Endothelial cell of umbilical vein (primary cell): ENCODE data around the gene AP2A2. TPM values are rescaled to one million over a fixed set of nuclear protein-coding genes. Genes with fewer than 3 reads are reported as not detected.

ENCODE experiments used
- BruUV-seq: library from RNA; stranded (reverse); fragments of 400-500 nt; replicated peaks from 2 replicates; lab custom pipeline; 2021; lab: Mats Ljungman, UMichigan
- CTCF ChIA-PET: fragments of 300-600, 350-600 bp; sonication (Branson Sonifier 250); formaldehyde crosslinking; loops from one replicate; lab custom pipeline; 2021; ENCODE audit warnings: antibody characterized with exemption, inconsistent platforms; lab: Charles Lee
- POLR2A ChIA-PET: fragments of 300-600, 350-600 bp; sonication (Branson Sonifier 250); formaldehyde crosslinking; loops from one replicate; lab custom pipeline; 2021; ENCODE audit warnings: antibody characterized with exemption, inconsistent platforms; lab: Charles Lee
- DNase-seq: peaks from one replicate; pipeline ENCODE4 v3.0.0-alpha.2; 2011; ENCODE audit warnings: low read depth, low spot score
- FAIRE-seq: peaks from 2 replicates; lab custom pipeline; 2011; peaks lifted over from hg19 to GRCh38; lab: Jason Lieb, UNC
- H2AFZ ChIP-seq: 2 replicates; pipeline ENCODE4 v1.6.0; 2012; ENCODE audit warnings: low read depth, low read length, control low read depth, inconsistent platforms
- H3K27ac ChIP-seq: 2 replicates; pipeline ENCODE4 v1.5.1; 2011; ENCODE audit warnings: low read depth, mild to moderate bottlenecking, control low read depth, low read length, moderate library complexity; ENCODE audit not compliant: insufficient read depth
- H3K27me3 ChIP-seq, 2 experiments: 2 replicates each; pipeline versions ENCODE4 v1.6.0 to v1.6.1; 2011; ENCODE audit warnings: low read length in 2 of 2, mixed read lengths in 1 of 2; ENCODE audit not compliant: control insufficient read depth in 2 of 2, insufficient read depth in 2 of 2
- H3K36me3 ChIP-seq, 2 experiments: 2 replicates in 1 of 2; 3 replicates in 1 of 2; pipeline ENCODE4 v1.5.1; 2011; ENCODE audit warnings: low read length in 2 of 2, mild to moderate bottlenecking in 1 of 2, moderate library complexity in 1 of 2; ENCODE audit not compliant: control insufficient read depth in 2 of 2, insufficient read depth in 2 of 2; ENCODE audit errors: extremely low read depth in 1 of 2
- H3K4me1 ChIP-seq: 3 replicates; pipeline ENCODE4 v1.5.1; 2011; ENCODE audit warnings: mild to moderate bottlenecking, low read length; ENCODE audit not compliant: control insufficient read depth, insufficient read depth; ENCODE audit errors: extremely low read depth
- H3K4me2 ChIP-seq: 2 replicates; pipeline ENCODE4 v1.6.1; 2011; ENCODE audit warnings: low read length, control low read depth, mixed read lengths; ENCODE audit not compliant: insufficient read depth
- H3K4me3 ChIP-seq, 3 experiments: fragments of 200-600 bp in 1 of 3; sonication (generic), shearing (Covaris generic) in 1 of 3; replicated peaks in 1 of 3; 2 replicates each; pipeline ENCODE4 v1.5.1; 2011 to 2016; ENCODE audit warnings: control low read depth in 3 of 3, low read length in 3 of 3, mild to moderate bottlenecking in 2 of 3, inconsistent platforms in 1 of 3, low read depth in 1 of 3, moderate library complexity in 1 of 3; ENCODE audit not compliant: insufficient read depth in 1 of 3
- H3K79me2 ChIP-seq: 2 replicates; pipeline ENCODE4 v1.6.0; 2012; ENCODE audit warnings: low read length, inconsistent platforms; ENCODE audit not compliant: control insufficient read depth, insufficient read depth
- H3K9ac ChIP-seq: replicated peaks from 2 replicates; pipeline ENCODE3; 2011; ENCODE audit warnings: low read length, control low read depth; ENCODE audit not compliant: insufficient read depth; ENCODE audit errors: extremely low read depth
- H3K9me1 ChIP-seq: replicated peaks from 3 replicates; pipeline ENCODE4 v1.6.0; 2011; ENCODE audit warnings: mild to moderate bottlenecking, low read length; ENCODE audit not compliant: control insufficient read depth, insufficient read depth; ENCODE audit errors: extremely low read depth
- H3K9me3 ChIP-seq: replicated peaks from 2 replicates; pipeline ENCODE4 v1.5.1; 2012; ENCODE audit warnings: low read length, inconsistent platforms; ENCODE audit not compliant: control insufficient read depth, insufficient read depth
- H4K20me1 ChIP-seq: replicated peaks from 2 replicates; pipeline ENCODE3; 2011; ENCODE audit warnings: mild to moderate bottlenecking, low read length; ENCODE audit not compliant: control insufficient read depth, insufficient read depth; ENCODE audit errors: extremely low read depth
- CTCF ChIP-seq, 2 donors: IDR thresholded peaks; 1 replicate in 1 of 2; 2 replicates in 1 of 2; pipeline ENCODE4 v1.5.1; 2011; ENCODE audit warnings: low read length in 2 of 2, mild to moderate bottlenecking in 2 of 2, moderate library complexity in 2 of 2, control low read depth in 1 of 2, inconsistent platforms in 1 of 2, low read depth in 1 of 2; ENCODE audit not compliant: insufficient read depth in 1 of 2; ENCODE audit errors: extremely low read depth in 1 of 2
- EZH2 ChIP-seq: IDR thresholded peaks from 2 replicates; pipeline ENCODE4 v1.6.1; 2012; ENCODE audit warnings: borderline replicate concordance, low read depth, mild to moderate bottlenecking, moderate library complexity, low read length, inconsistent platforms; ENCODE audit not compliant: severe bottlenecking
- FOS ChIP-seq: IDR thresholded peaks from 2 replicates; pipeline ENCODE4 v1.6.1; 2011; ENCODE audit warnings: mild to moderate bottlenecking, low read length, moderate library complexity, borderline replicate concordance; ENCODE audit not compliant: insufficient read depth
- GATA2 ChIP-seq: IDR thresholded peaks from 2 replicates; pipeline ENCODE4 v1.7.0; 2011; ENCODE audit warnings: low read depth, mild to moderate bottlenecking, moderate library complexity, mixed read lengths, low read length; ENCODE audit not compliant: insufficient read length, insufficient read depth
- JUN ChIP-seq: IDR thresholded peaks from 2 replicates; pipeline ENCODE4 v1.6.1; 2011; ENCODE audit warnings: borderline replicate concordance, low read depth; ENCODE audit not compliant: insufficient read length, insufficient read depth
- MAX ChIP-seq: IDR thresholded peaks from 2 replicates; pipeline ENCODE4 v1.6.1; 2011; ENCODE audit not compliant: insufficient read depth, insufficient read length
- MYC ChIP-seq: IDR thresholded peaks from one replicate; pipeline ENCODE4 v1.6.1; 2011; ENCODE audit warnings: mild to moderate bottlenecking, low read depth, low read length
- POLR2A ChIP-seq: IDR thresholded peaks from 2 replicates; pipeline ENCODE4 v1.6.1; 2012; ENCODE audit warnings: low read depth, mild to moderate bottlenecking, control low read depth, low read length
- POLR2AphosphoS5 ChIP-seq: IDR thresholded peaks from 2 replicates; pipeline ENCODE4 v1.6.1; 2012; ENCODE audit warnings: low read depth, mild to moderate bottlenecking, control low read depth, low read length, moderate library complexity; ENCODE audit not compliant: insufficient read depth
- dilution Hi-C: fragments of 300-500 bp; cut with MboI; formaldehyde crosslinking; loops from one replicate; pipeline ENCODE4 v1.15.0; 2019; ENCODE audit warnings: low sequenced_read_pairs; ENCODE audit not compliant: extremely low pct_ligation_motif_present
- intact Hi-C: fragments of 100-400 bp; cut with micrococcal nuclease; formaldehyde crosslinking; loops from one replicate; pipeline ENCODE4 v1.10.0; 2022
- polyA plus RNA-seq, 4 experiments: library from polyadenylated mRNA; depleted of rRNA in 3 of 4; stranded (reverse) in 3 of 4; unstranded in 1 of 4; fragments of >200 nt; gene quantifications; 2 replicates each; pipeline versions ENCODE4 v1.2.1 to v1.2.3, GENCODE V29; 2011 to 2012; ENCODE audit warnings: missing spikeins in 1 of 4
- total RNA-seq: library from RNA; stranded (reverse); gene quantifications from 2 replicates; pipeline ENCODE4 v1.2.3, GENCODE V29; 2021

Gene AP2A2
- total and polyA plus RNA-seq, 2 donors (not counting 3 experiments of a cell fraction or from before 2014, with no cell fraction given): 89.5 to 92.6 TPM

- peak; percentile 83 for FAIRE-seq
- no peaks in the 10 kb centered on the region for H4K20me1 ChIP-seq
- no peak for TF ChIP-seq POLR2AphosphoS5
- TF ChIP-seq JUN: no peak
- no peak for TF ChIP-seq GATA2
- no peak for TF ChIP-seq MYC
- no peak for TF ChIP-seq FOS
- TF ChIP-seq EZH2: no peak
- TF ChIP-seq POLR2A: no peak
- no peak for TF ChIP-seq CTCF (IDR thresholded peaks at IDR 0.05; ENCODE audit: extremely low read depth in 1 of 2, insufficient read depth in 1 of 2, low read depth in 1 of 2, low read length in 2 of 2)
- no peak for TF ChIP-seq MAX
Measured at GRCh38 chr11:1017269-1018005, 91.8 kb downstream of the AP2A2 start.

More at GRCh38 chr11:1017269-1018005, 91.8 kb downstream of the AP2A2 start:
- Histone ChIP-seq H3K9me1 (no peaks in the 10 kb centered on the region), H2AFZ (no peak overlapping the region), H3K4me3 (no peak overlapping the region), H3K4me1 (no peaks in the 10 kb centered on the region), H3K27ac (no peak overlapping the region), H3K79me2 (no peaks in the 10 kb centered on the region), H3K9ac (no peak overlapping the region), H3K9me3 (no peaks in the 10 kb centered on the region), H3K27me3 (no peaks in the 10 kb centered on the region), H3K4me2 (no peak overlapping the region), H3K36me3 (no peaks in the 10 kb centered on the region)
- DNase-seq: peak; percentile 20
- dilution Hi-C loops (no loop called here), intact Hi-C loops (no loop called here)
- BruUV-seq: no TSS peak
- ChIA-PET CTCF (no interaction called here), POLR2A (interaction anchor here (0.6 kb wide), 1 partner anchor 82 kb away, joined by 9 read pairs; no protein-coding TSS in a partner anchor)
